Liver (tissue), 9 donors: ENCODE results near the gene DCPS. TPM values are rescaled to one million over a fixed set of nuclear protein-coding genes. Genes with fewer than 3 reads are reported as not detected.

ENCODE experiments used
- DNase-seq: peaks from one replicate; pipeline ENCODE4 v3.0.0-alpha.2; 2017; ENCODE audit warnings: low spot score
- H3K27ac ChIP-seq, 2 donors: one replicate each; pipeline ENCODE4 v1.7.0; 2013; ENCODE audit warnings: inconsistent platforms in 2 of 2, low read length in 2 of 2, control low read depth in 1 of 2, low read depth in 1 of 2, mild to moderate bottlenecking in 1 of 2
- H3K27me3 ChIP-seq, 4 donors: one replicate each; pipeline versions ENCODE4 v1.6.1 to v1.7.0; 2013; ENCODE audit warnings: low read length in 3 of 4, inconsistent platforms in 1 of 4, mild to moderate bottlenecking in 1 of 4, moderate library complexity in 1 of 4; ENCODE audit not compliant: control insufficient read depth in 4 of 4, insufficient read depth in 4 of 4
- H3K36me3 ChIP-seq, 4 donors: one replicate each; pipeline versions ENCODE4 v1.6.1 to v1.7.0; 2013; ENCODE audit warnings: low read length in 3 of 4, mild to moderate bottlenecking in 3 of 4, low read depth in 1 of 4, moderate library complexity in 1 of 4; ENCODE audit not compliant: control insufficient read depth in 4 of 4, insufficient read depth in 3 of 4
- H3K4me1 ChIP-seq, 4 donors: one replicate each; pipeline versions ENCODE4 v1.6.1 to v1.7.0; 2013; ENCODE audit warnings: low read length in 3 of 4, mild to moderate bottlenecking in 3 of 4, moderate library complexity in 1 of 4; ENCODE audit not compliant: control insufficient read depth in 4 of 4, insufficient read depth in 4 of 4
- H3K4me3 ChIP-seq, 3 donors: one replicate each; pipeline versions ENCODE4 v1.6.1 to v1.7.0; 2013; ENCODE audit warnings: low read length in 3 of 3, control low read depth in 1 of 3, low read depth in 1 of 3, mild to moderate bottlenecking in 1 of 3
- H3K9ac ChIP-seq, 2 donors: one replicate each; pipeline ENCODE4 v1.7.0; 2013; ENCODE audit warnings: low read length in 2 of 2, mild to moderate bottlenecking in 2 of 2, moderate library complexity in 2 of 2, control low read depth in 1 of 2, low read depth in 1 of 2
- H3K9me3 ChIP-seq, 4 donors: one replicate each; pipeline versions ENCODE4 v1.6.1 to v1.7.0; 2013; ENCODE audit warnings: low read length in 3 of 4; ENCODE audit not compliant: control insufficient read depth in 4 of 4
- EGR1 ChIP-seq, 2 donors: IDR thresholded peaks; 2 replicates each; pipeline ENCODE4 v1.6.1; 2016 to 2018; ENCODE audit warnings: antibody characterized with exemption in 2 of 2, low read depth in 2 of 2
- FOXA1 ChIP-seq: IDR thresholded peaks from 2 replicates; pipeline ENCODE4 v1.6.1; 2016; ENCODE audit warnings: antibody characterized with exemption
- FOXA2 ChIP-seq: IDR thresholded peaks from 2 replicates; pipeline ENCODE4 v1.6.1; 2016; ENCODE audit warnings: antibody characterized with exemption
- GABPA ChIP-seq, 2 donors: IDR thresholded peaks in 1 of 2; conservative IDR thresholded peaks in 1 of 2; 2 replicates each; pipeline ENCODE4 v1.6.1; 2016; ENCODE audit warnings: antibody characterized with exemption in 2 of 2, mild to moderate bottlenecking in 1 of 2, moderate library complexity in 1 of 2
- HNF4A ChIP-seq, 2 donors: conservative IDR thresholded peaks; 2 replicates each; pipeline ENCODE4 v1.6.1; 2016; ENCODE audit warnings: antibody characterized with exemption in 2 of 2, mild to moderate bottlenecking in 2 of 2
- HNF4G ChIP-seq: IDR thresholded peaks from 2 replicates; pipeline ENCODE4 v1.6.1; 2016; ENCODE audit warnings: antibody characterized with exemption
- JUND ChIP-seq, 2 donors: IDR thresholded peaks; 2 replicates each; pipeline ENCODE4 v1.6.1; 2016; ENCODE audit warnings: antibody characterized with exemption in 2 of 2
- MAX ChIP-seq: IDR thresholded peaks from 2 replicates; pipeline ENCODE4 v1.6.1; 2016; ENCODE audit warnings: antibody characterized with exemption
- NR2F2 ChIP-seq: IDR thresholded peaks from 2 replicates; pipeline ENCODE4 v1.6.1; 2016; ENCODE audit warnings: antibody characterized with exemption
- RAD21 ChIP-seq, 2 donors: IDR thresholded peaks; 2 replicates each; pipeline ENCODE4 v1.6.1; 2016; ENCODE audit warnings: antibody characterized with exemption in 2 of 2, mild to moderate bottlenecking in 2 of 2
- REST ChIP-seq: IDR thresholded peaks from 2 replicates; pipeline ENCODE4 v1.6.1; 2016; ENCODE audit warnings: antibody characterized with exemption, mild to moderate bottlenecking
- RXRA ChIP-seq, 2 donors: IDR thresholded peaks; 2 replicates each; pipeline ENCODE4 v1.6.1; 2017 to 2018; ENCODE audit warnings: antibody characterized with exemption in 2 of 2, mild to moderate bottlenecking in 1 of 2
- SP1 ChIP-seq: IDR thresholded peaks from 2 replicates; pipeline ENCODE4 v1.6.1; 2018; ENCODE audit warnings: antibody characterized with exemption, mild to moderate bottlenecking
- WGBS: extraction: QIAGEN DNeasy Blood & Tissue Kit; methylation state at CpG from one replicate; pipeline ENCODE4 v1.1.7; 2013; 5-methylcytosine and 5-hydroxymethylcytosine counted together
- polyA plus RNA-seq, 2 donors: library from polyadenylated mRNA; stranded (reverse) in 1 of 2; unstranded in 1 of 2; fragments of 200-250 nt in 1 of 2; fragments of >200 nt in 1 of 2; fragmentation: Nextera tagmentation in 1 of 2; extraction: Ambion mirVana in 1 of 2; gene quantifications; one replicate each; pipeline versions ENCODE4 v1.2.1 to v1.2.3, GENCODE V29; 2013 to 2015
- total RNA-seq, 2 donors: library from RNA; depleted of rRNA; stranded (reverse); fragments of >200 nt; gene quantifications; one replicate each; pipeline ENCODE4 v1.2.3, GENCODE V29; 2014
- TF ChIP-seq, protein P1 (sequence below): fragments of 150-350 bp; IDR thresholded peaks from 2 replicates; pipeline ENCODE4 v1.5.1; 2017; ENCODE audit warnings: improper control_type of control experiment, low read depth, low read length; ENCODE audit not compliant: missing input control
- TF ChIP-seq, protein P2 (sequence below): IDR thresholded peaks from 2 replicates; pipeline ENCODE4 v1.6.1; 2016; ENCODE audit warnings: antibody characterized with exemption
- donor health status: healthy.
- donor health status: healthy.
- donor health status: healthy.
- donor health status: healthy.
- donor health status: healthy.

Gene DCPS
- total and polyA plus RNA-seq, 4 donors, result 5.6 to 61.0 (median 19.0) TPM

GRCh38 chr11:126317432-126317755 lies 13.5 kb downstream of the DCPS start:
- 78% methylated on average over 1 of the region's 1 CpG for WGBS
- Histone ChIP-seq H3K36me3 (no peaks in the 10 kb centered on the region), H3K9me3 (no peaks in the 10 kb centered on the region), H3K9ac (no peak overlapping the region), H3K27me3 (no peaks in the 10 kb centered on the region), H3K4me3 (no peak overlapping the region), H3K27ac (peak overlapping the region; percentile 56 to 61), H3K4me1 (peaks cover 0 to 5% (median 0%) of the 10 kb centered on the region in 4 donors)
- TF ChIP-seq HNF4A (conservative IDR thresholded peaks at IDR 0.05), result no peak
- no peak for TF ChIP-seq EGR1 (IDR thresholded peaks at IDR 0.05; ENCODE audit: low read depth in 2 of 2)
- TF ChIP-seq RXRA (IDR thresholded peaks at IDR 0.05), result no peak
- TF ChIP-seq FOXA1, result no peak
- no peak for DNase-seq

DNA sequence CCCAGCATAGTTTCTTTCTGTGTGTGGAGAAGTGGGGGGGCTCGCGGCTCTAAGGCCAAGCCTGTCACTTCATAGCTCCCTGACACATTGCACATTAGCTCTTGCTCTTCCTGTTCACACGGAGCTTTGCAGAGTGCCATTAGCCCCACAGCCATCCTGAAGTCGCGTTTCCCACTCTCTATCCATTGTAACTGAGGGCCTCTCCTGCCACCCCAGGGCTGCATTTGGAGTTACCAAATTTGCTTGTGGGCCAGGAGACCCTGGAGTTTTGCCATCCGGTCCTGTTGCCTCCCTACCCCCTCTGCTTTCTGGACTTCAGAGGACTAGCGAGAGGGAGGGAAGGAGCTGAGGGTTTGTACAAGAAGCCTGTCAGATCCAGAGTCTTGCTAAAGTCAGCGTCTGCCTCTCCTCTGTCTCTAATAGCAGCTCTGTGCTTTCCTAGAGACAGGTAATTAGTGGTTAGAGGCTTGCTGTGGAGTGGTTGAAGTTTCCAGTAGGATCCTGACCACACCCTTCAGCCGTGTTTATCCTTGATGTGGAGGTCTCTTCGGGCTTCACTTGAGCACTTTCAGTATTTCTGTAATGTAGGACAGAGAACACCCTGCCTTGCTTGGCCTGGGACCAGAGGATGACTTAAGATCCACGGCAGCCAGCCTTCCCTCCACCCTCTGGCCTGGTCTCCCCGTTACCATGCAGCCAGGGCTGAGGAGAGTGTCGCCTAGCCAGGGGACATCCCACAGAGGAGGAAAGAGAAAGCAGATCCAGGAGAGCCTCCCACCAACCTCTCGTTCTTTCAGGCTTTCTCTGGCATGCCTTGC lies 14.1 kb downstream of the DCPS start:
- 75% methylated on average over 14 of the region's 14 CpGs for WGBS
- H3K4me3 ChIP-seq, result no peak overlapping the region
- peak overlapping the region; percentile 56 to 61 for H3K27ac ChIP-seq
- no peak overlapping the region for H3K9ac ChIP-seq
- H3K27me3 ChIP-seq, result no peaks in the 10 kb centered on the region
- H3K36me3 ChIP-seq, result no peaks in the 10 kb centered on the region
- no peaks in the 10 kb centered on the region for H3K9me3 ChIP-seq
- peaks cover 0 to 5% (median 0%) of the 10 kb centered on the region in 4 donors for H3K4me1 ChIP-seq
- TF ChIP-seq RXRA (IDR thresholded peaks at IDR 0.05), result no peak
- TF ChIP-seq SP1, result no peak
- TF ChIP-seq, protein P1, sequence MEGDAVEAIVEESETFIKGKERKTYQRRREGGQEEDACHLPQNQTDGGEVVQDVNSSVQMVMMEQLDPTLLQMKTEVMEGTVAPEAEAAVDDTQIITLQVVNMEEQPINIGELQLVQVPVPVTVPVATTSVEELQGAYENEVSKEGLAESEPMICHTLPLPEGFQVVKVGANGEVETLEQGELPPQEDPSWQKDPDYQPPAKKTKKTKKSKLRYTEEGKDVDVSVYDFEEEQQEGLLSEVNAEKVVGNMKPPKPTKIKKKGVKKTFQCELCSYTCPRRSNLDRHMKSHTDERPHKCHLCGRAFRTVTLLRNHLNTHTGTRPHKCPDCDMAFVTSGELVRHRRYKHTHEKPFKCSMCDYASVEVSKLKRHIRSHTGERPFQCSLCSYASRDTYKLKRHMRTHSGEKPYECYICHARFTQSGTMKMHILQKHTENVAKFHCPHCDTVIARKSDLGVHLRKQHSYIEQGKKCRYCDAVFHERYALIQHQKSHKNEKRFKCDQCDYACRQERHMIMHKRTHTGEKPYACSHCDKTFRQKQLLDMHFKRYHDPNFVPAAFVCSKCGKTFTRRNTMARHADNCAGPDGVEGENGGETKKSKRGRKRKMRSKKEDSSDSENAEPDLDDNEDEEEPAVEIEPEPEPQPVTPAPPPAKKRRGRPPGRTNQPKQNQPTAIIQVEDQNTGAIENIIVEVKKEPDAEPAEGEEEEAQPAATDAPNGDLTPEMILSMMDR, result no peak
- TF ChIP-seq, protein P2, sequence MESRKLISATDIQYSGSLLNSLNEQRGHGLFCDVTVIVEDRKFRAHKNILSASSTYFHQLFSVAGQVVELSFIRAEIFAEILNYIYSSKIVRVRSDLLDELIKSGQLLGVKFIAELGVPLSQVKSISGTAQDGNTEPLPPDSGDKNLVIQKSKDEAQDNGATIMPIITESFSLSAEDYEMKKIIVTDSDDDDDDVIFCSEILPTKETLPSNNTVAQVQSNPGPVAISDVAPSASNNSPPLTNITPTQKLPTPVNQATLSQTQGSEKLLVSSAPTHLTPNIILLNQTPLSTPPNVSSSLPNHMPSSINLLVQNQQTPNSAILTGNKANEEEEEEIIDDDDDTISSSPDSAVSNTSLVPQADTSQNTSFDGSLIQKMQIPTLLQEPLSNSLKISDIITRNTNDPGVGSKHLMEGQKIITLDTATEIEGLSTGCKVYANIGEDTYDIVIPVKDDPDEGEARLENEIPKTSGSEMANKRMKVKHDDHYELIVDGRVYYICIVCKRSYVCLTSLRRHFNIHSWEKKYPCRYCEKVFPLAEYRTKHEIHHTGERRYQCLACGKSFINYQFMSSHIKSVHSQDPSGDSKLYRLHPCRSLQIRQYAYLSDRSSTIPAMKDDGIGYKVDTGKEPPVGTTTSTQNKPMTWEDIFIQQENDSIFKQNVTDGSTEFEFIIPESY, result no peak
- TF ChIP-seq RAD21 (IDR thresholded peaks at IDR 0.05), result no peak
- TF ChIP-seq MAX, result no peak
- no peak for TF ChIP-seq HNF4A (conservative IDR thresholded peaks at IDR 0.05)
- no peak for TF ChIP-seq NR2F2
- no peak for TF ChIP-seq FOXA2
- TF ChIP-seq EGR1 (IDR thresholded peaks at IDR 0.05; ENCODE audit: low read depth in 2 of 2), result no peak
- DNase-seq, result no peak

- WGBS, result 78% methylated on average over 9 of the region's 9 CpGs
- H3K4me3 ChIP-seq, result no peak overlapping the region
- peak overlapping the region; percentile 56 to 61 for H3K27ac ChIP-seq
- H3K36me3 ChIP-seq, result no peaks in the 10 kb centered on the region
- no peak for DNase-seq
- H3K4me1 ChIP-seq, result peaks cover 0 to 5% (median 0%) of the 10 kb centered on the region in 4 donors
- no peaks in the 10 kb centered on the region for H3K27me3 ChIP-seq
- H3K9me3 ChIP-seq, result no peaks in the 10 kb centered on the region
- no peak overlapping the region for H3K9ac ChIP-seq
- TF ChIP-seq REST, result no peak
- no peak for TF ChIP-seq RXRA (IDR thresholded peaks at IDR 0.05)
- TF ChIP-seq, protein P1, result no peak
- no peak for TF ChIP-seq RAD21 (IDR thresholded peaks at IDR 0.05)
- TF ChIP-seq JUND (IDR thresholded peaks at IDR 0.05), result no peak
- no peak for TF ChIP-seq SP1
- no peak for TF ChIP-seq GABPA (IDR thresholded peaks at IDR 0.05 in 1 of 2, conservative IDR thresholded peaks at IDR 0.05 in 1 of 2)
- no peak for TF ChIP-seq HNF4G
Measured at GRCh38 chr11:126318574-126319373, 14.9 kb downstream of the DCPS start.
